Lower lobe of right lung (tissue), 2 donors: ENCODE measurements around the gene LILRB1. TPM values are rescaled to one million over a fixed set of nuclear protein-coding genes. Genes with fewer than 3 reads are reported as not detected.
"Not testable (repeated sequence)": the region's sequence is repeated elsewhere in the genome, so short reads cannot be mapped to it uniquely, and the experiment has no call there.

Experiments used
- ATAC-seq, 2 donors: fragments of 200-7000 bp; cut with Tn5 transposase; one replicate each; pipeline ENCODE4 v1.9.1; 2020 to 2022; ENCODE audit warnings: mild to moderate bottlenecking in 2 of 2, moderate library complexity in 2 of 2
- DNase-seq: peaks from one replicate; pipeline ENCODE4 v3.0.0-alpha.2; 2020
- H3K27ac ChIP-seq: fragments of 200-600 bp; one replicate; pipeline ENCODE4 v1.8.0; 2022
- H3K27me3 ChIP-seq: fragments of 200-600 bp; one replicate; pipeline ENCODE4 v1.8.0; 2022; ENCODE audit warnings: low read depth
- H3K36me3 ChIP-seq: fragments of 200-600 bp; one replicate; pipeline ENCODE4 v1.8.0; 2022; ENCODE audit warnings: mild to moderate bottlenecking
- H3K4me1 ChIP-seq: fragments of 200-600 bp; one replicate; pipeline ENCODE4 v1.8.0; 2022
- H3K4me3 ChIP-seq: fragments of 200-600 bp; one replicate; pipeline ENCODE4 v1.8.0; 2022; ENCODE audit warnings: mild to moderate bottlenecking
- H3K9me3 ChIP-seq: fragments of 200-600 bp; one replicate; pipeline ENCODE4 v1.8.0; 2022
- intact Hi-C: fragments of 100-400 bp; cut with DNase I; formaldehyde crosslinking; loops from one replicate; pipeline ENCODE4 v1.11.0; 2022
- total RNA-seq: library from RNA; stranded (reverse); fragmentation: NEBNext Ultra II Directional; extraction: Animal tissue kit (Norgen Biotek cat#: 25700); gene quantifications from one replicate; pipeline ENCODE4 v1.2.1, GENCODE V29; 2021
- TF ChIP-seq, protein P1 (sequence below): fragments of 200-600 bp; IDR thresholded peaks from one replicate; pipeline ENCODE4 v1.8.0; 2022; ENCODE audit warnings: antibody characterized with exemption, mild to moderate bottlenecking
- donor health status: DM: no; HTN: yes; CAD: no; lungs with severe emphysema.

Gene LILRB1
- total RNA-seq, 1 donor from 2014 or later: 43.3 TPM

DNA sequence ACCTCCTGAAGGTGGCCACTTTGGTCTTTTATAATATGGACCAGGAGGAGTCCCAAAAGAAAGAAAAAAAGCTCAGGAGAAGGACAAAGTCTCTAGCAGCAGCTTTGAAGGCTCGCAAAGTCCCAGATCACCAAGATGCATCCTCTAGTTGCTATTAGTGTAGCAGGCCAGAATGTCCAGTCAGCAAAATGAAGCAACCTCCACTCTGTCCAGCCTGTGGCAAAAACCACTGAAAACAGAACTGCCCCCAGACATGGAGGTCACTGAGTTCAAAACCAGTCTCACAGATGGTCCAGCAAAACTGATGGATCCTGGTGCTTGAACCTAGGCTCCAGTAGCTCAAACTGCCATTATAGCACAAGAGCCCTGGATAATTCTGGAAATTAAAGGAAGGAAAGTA, 42.9 kb downstream of the LILRB1 start:
- DNase-seq (no peak), ATAC-seq (peak in 1 of 2 donors; percentile 65)
- Histone ChIP-seq H3K27me3 (peaks cover 9% of the 10 kb centered on the region), H3K9me3 (no peaks in the 10 kb centered on the region), H3K4me3 (no peak overlapping the region), H3K36me3 (no peaks in the 10 kb centered on the region), H3K27ac (no peak overlapping the region), H3K4me1 (peaks cover 5% of the 10 kb centered on the region)
- intact Hi-C loops: no loop called here
- TF ChIP-seq, protein P1, sequence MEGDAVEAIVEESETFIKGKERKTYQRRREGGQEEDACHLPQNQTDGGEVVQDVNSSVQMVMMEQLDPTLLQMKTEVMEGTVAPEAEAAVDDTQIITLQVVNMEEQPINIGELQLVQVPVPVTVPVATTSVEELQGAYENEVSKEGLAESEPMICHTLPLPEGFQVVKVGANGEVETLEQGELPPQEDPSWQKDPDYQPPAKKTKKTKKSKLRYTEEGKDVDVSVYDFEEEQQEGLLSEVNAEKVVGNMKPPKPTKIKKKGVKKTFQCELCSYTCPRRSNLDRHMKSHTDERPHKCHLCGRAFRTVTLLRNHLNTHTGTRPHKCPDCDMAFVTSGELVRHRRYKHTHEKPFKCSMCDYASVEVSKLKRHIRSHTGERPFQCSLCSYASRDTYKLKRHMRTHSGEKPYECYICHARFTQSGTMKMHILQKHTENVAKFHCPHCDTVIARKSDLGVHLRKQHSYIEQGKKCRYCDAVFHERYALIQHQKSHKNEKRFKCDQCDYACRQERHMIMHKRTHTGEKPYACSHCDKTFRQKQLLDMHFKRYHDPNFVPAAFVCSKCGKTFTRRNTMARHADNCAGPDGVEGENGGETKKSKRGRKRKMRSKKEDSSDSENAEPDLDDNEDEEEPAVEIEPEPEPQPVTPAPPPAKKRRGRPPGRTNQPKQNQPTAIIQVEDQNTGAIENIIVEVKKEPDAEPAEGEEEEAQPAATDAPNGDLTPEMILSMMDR: no peak

DNA sequence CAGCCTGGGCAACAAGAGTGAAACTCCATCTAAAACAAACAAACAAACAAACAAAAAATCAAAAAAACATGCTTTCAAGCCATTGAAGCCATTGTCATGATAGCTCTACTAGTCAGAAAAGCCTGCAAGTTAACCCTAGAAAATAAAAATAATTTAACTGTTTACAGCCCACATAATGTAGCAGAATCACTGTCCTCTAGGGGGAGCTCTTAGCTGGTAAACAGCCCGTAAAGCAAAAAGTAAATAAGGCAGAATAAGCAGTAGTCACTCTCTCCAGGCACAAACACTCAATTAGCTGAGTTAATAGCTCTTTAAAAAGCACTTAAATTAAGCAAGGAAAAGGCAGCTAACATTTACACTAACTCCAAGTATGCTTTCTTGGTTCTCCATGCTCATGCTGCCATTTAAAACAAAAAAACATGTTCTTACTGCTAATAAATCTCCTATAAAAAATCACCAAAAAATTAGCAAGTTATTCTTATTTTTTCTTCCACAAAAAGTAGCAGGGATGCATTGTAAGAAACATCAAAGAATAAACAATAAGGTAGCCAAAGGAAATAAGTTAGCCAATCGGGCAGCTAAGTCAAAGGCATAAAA, 43.8 kb downstream of the LILRB1 start:
- Histone ChIP-seq H3K4me3 (no peak overlapping the region), H3K9me3 (no peaks in the 10 kb centered on the region), H3K4me1 (peaks cover 5% of the 10 kb centered on the region), H3K27me3 (peaks cover 9% of the 10 kb centered on the region), H3K27ac (no peak overlapping the region), H3K36me3 (no peaks in the 10 kb centered on the region)
- DNase-seq (no peak), ATAC-seq (peak in 1 of 2 donors; percentile 33)
- intact Hi-C loops: no loop called here
- TF ChIP-seq, protein P1: peak; percentile 59

DNA sequence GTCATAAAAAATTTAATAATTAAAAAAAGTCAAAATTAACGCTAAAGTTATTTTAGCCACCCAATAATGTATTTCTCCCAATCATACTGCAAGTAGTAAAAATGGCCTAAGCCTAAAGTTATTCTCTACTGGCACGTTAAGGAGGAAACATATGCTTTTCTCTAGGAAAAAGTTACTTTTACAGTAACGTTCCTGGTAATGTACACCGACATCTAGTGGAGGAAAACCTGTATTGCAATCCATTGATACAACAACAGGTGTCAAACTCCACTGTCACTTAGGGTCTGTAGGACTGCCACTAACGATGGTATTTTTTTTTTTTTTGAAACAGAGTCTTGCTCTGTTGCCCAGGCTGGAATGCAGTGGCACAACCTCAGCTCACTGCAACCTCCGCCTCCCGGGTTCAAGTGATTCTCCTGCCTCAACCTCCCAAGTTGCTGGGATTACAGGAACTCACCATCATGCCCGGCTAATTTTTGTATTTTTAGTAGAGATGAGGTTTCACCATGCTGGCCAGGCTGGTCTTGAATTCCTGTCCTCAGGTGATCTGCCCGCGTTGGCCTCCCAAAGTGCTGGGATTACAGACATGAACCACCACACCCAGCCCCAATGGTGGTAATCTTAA, 46.0 kb downstream of the LILRB1 start:
- DNase-seq, intact Hi-C loops, H3K4me3 ChIP-seq, H3K9me3 ChIP-seq, H3K27ac ChIP-seq, ATAC-seq, H3K36me3 ChIP-seq, H3K4me1 ChIP-seq, H3K27me3 ChIP-seq: not testable (repeated sequence)
- TF ChIP-seq, protein P1: peak; percentile 83

DNA sequence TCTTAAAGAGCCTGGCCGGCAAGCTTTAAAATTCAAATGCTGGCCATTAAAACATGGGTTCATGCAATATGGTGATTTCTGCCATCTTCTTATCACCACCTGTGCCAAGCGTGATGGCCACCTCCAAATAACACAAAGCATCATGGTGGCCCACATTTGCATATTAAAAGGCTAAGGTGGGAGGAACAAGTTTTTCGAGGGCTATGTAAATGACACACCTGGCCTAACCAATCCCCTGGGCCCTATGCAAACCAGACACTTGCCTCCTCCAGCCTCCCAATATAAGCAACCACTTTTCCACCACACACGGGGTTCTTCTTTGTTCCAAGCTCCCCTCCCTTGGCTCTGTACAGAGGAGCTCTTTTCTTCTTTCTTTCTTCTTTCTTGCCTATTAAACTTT, 46.9 kb downstream of the LILRB1 start:
- Histone ChIP-seq H3K9me3 (no peaks in the 10 kb centered on the region), H3K4me3 (no peak overlapping the region), H3K36me3 (no peaks in the 10 kb centered on the region), H3K27me3 (peaks cover 9% of the 10 kb centered on the region), H3K4me1 (no peaks in the 10 kb centered on the region), H3K27ac (no peak overlapping the region)
- ATAC-seq: no peak
- DNase-seq: no peak
- intact Hi-C loops: no loop called here
- TF ChIP-seq, protein P1: no peak

DNA sequence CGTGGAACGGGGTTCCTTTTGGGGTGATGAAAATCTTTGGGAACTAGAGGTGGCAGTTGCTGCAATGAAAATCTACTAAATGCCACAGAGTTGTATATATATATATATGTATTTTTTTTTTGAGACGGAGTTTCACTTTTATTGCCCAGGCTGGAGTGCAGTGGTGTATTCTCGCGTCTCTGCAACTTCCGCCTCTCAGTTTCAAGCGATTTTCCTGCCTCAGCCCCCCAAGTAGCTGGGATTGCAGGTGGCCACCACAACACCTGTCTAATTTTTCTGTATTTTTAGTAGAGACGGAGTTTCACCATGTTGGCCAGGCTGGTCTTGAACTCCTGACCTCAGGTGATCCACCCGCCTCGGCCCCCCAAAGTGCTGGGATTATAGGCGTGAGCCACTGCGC, 51.3 kb downstream of the LILRB1 start:
- intact Hi-C loops, H3K4me3 ChIP-seq, H3K36me3 ChIP-seq, ATAC-seq, DNase-seq, H3K27ac ChIP-seq, H3K9me3 ChIP-seq, H3K4me1 ChIP-seq: not testable (repeated sequence)
- peaks cover 12% of the 10 kb centered on the region for H3K27me3 ChIP-seq

DNA sequence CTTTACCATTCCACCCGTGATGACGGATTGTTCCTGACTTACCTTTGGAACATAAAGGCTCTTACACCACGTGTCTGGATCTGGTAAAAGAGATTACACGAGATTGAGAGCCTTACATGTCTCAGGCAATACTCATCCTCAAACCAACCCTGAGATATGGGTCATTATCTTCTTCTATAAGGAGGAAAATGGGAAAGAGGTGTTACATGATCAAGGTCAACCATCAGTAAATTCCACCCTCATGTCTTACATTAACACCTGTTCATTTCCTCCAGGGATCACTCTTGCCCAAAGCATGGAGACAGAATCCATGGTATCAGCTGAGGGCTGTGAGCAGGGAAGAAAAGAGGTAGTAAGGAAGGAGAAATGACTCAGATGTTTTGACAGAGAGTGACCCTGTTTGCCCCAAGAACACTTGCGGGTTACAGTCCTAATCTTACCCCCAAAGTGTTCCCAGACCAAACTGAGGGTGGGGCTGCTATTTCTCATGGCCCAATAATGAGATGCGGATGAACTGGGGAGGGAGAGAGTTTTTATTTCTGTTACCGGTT, 52.1 kb downstream of the LILRB1 start:
- TF ChIP-seq, protein P1: no peak
- Histone ChIP-seq H3K27me3 (peaks cover 6% of the 10 kb centered on the region), H3K4me1 (no peaks in the 10 kb centered on the region)

More for the DNA sequence above, 52.1 kb downstream of the LILRB1 start:
- intact Hi-C loops: no loop called here
- DNase-seq (no peak), ATAC-seq (no peak)
- H3K4me3 ChIP-seq: no peak overlapping the region
- H3K36me3 ChIP-seq: no peaks in the 10 kb centered on the region
- H3K27ac ChIP-seq: no peak overlapping the region
- H3K9me3 ChIP-seq: no peaks in the 10 kb centered on the region
